GM12878 (cell line): ENCODE data around the gene CHMP1A.
"Not testable (repeated sequence)": the region's sequence is repeated elsewhere in the genome, so short reads cannot be mapped to it uniquely, and the experiment has no call there.

ENCODE experiments used
- IKZF2 ChIP-seq, 2 experiments: fragments of 450-650 bp; IDR thresholded peaks; 2 replicates each; pipeline ENCODE4 v1.6.1; 2017; ENCODE audit warnings: mild to moderate bottlenecking in 2 of 2, moderate library complexity in 2 of 2
- POLR2A ChIP-seq: IDR thresholded peaks from 2 replicates; pipeline ENCODE4 v1.6.1; 2011; ENCODE audit warnings: low read depth, mild to moderate bottlenecking, low read length
- TF ChIP-seq, protein P1 (sequence below): IDR thresholded peaks from 2 replicates; pipeline ENCODE4 v1.6.1; 2011; ENCODE audit warnings: low read depth, low read length, improper control_type of control experiment, borderline replicate concordance

DNA sequence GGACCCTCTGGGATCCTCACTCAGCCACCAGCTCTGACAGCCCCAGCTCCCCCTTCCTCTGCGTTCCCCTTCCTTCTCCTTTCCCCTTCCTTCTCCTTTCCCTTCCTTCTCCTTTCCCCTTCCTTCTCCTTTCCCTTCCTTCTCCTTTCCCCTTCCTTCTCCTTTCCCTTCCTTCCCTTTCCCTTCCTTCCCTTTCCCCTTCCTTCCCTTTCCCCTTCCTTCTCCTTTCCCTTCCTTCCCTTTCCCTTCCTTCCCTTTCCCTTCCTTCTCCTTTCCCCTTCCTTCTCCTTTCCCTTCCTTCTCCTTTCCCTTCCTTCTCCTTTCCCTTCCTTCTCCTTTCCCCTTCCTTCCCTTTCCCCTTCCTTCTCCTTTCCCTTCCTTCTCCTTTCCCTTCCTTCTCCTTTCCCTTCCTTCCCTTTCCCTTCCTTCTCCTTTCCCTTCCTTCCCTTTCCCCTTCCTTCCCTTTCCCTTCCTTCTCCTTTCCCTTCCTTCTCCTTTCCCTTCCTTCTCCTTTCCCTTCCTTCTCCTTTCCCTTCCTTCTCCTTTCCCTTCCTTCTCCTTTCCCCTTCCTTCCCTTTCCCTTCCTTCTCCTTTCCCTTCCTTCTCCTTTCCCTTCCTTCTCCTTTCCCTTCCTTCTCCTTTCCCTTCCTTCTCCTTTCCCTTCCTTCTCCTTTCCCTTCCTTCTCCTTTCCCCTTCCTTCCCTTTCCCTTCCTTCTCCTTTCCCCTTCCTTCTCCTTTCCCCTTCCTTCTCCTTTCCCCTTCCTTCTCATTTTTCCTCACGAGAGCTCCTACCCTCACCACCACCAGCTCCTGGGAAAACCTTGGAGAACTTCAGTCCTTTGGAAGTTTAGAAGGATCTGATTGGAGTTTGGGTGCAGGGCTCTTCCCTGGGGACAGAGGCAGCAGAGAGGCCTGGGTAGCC is 22.8 kb downstream of the CHMP1A start:
- TF ChIP-seq IKZF2 (IDR thresholded peaks at IDR 0.05); POLR2A: not testable (repeated sequence)
- TF ChIP-seq, protein P1, sequence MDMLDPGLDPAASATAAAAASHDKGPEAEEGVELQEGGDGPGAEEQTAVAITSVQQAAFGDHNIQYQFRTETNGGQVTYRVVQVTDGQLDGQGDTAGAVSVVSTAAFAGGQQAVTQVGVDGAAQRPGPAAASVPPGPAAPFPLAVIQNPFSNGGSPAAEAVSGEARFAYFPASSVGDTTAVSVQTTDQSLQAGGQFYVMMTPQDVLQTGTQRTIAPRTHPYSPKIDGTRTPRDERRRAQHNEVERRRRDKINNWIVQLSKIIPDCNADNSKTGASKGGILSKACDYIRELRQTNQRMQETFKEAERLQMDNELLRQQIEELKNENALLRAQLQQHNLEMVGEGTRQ = not testable (repeated sequence)
